ENCODE data around the gene NOS1AP.

Gene NOS1AP

DNA sequence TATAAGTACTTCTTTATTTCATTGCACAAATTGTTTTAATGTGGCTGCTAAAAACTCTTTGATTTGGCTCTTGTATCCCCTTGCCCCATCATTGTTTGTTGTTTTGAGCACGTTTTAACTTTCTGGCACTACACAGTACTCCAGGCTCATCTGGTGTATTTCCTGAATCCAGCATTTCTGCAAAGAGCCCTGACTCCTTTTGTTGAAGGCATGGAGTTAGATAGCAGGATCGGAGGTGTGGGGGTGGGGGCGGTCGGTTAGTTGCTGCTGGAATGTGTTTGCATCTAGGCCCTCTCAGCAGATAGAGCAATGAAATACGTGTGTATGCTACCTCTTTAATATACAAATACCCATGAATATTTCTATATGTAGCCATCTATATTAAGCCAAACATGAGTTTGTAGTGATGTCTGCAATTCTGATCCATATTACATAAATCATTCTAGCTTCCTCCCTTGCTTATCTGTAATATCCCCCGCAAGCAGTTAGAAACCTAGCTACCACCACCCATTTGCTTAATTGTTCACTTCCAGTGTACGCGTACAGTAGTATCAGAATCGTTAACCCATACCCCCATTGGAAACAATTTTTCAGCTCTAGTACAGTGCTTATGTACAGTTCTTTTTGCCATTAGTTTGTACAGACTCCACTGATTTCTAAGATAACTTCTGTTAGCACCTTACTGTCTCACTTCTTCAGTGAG is 106.0 kb downstream of the NOS1AP start:
- TF ChIP-seq, protein P1, sequence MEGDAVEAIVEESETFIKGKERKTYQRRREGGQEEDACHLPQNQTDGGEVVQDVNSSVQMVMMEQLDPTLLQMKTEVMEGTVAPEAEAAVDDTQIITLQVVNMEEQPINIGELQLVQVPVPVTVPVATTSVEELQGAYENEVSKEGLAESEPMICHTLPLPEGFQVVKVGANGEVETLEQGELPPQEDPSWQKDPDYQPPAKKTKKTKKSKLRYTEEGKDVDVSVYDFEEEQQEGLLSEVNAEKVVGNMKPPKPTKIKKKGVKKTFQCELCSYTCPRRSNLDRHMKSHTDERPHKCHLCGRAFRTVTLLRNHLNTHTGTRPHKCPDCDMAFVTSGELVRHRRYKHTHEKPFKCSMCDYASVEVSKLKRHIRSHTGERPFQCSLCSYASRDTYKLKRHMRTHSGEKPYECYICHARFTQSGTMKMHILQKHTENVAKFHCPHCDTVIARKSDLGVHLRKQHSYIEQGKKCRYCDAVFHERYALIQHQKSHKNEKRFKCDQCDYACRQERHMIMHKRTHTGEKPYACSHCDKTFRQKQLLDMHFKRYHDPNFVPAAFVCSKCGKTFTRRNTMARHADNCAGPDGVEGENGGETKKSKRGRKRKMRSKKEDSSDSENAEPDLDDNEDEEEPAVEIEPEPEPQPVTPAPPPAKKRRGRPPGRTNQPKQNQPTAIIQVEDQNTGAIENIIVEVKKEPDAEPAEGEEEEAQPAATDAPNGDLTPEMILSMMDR (IDR thresholded peaks at IDR 0.05), result no peak
- intact Hi-C loops (cut with DNase I; ENCODE audit: low total_unique reads), result no loop called here
- H3K4me3 ChIP-seq, result no peak overlapping the region

DNA sequence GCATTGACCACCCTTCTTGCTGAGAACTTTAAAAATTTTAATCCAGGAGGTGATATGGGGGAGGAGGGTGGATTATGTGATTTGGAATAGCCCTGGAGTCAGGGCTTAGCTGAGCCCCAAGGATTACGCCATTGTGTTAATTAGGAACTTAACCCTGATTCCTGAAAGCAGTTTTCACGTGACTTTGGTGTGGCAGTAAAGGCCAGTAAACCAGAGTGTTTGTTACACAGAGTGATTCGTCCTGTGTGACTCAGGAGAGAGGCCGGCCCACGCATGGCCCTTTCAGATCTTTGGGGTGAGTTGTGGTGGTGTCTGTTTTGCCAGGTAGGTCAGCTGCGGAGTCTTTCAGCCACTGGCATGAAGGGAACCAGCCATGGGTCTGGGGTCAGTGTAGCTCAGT is 107.6 kb downstream of the NOS1AP start:
- Histone ChIP-seq H3K4me3 (no peak overlapping the region), H3K27ac (no peak overlapping the region), H3K27me3 (no peaks in the 10 kb centered on the region), H3K36me3 (no peaks in the 10 kb centered on the region), H3K9me3 (no peaks in the 10 kb centered on the region), H3K4me1 (no peaks in the 10 kb centered on the region)
- intact Hi-C loops (cut with DNase I; ENCODE audit: low total_unique reads), result no loop called here
- no peak for DNase-seq
- TF ChIP-seq, protein P1 (IDR thresholded peaks at IDR 0.05), result no peak

More for the DNA sequence above, 106.0 kb downstream of the NOS1AP start:
- Histone ChIP-seq H3K36me3 (no peaks in the 10 kb centered on the region), H3K27ac (no peak overlapping the region), H3K27me3 (no peaks in the 10 kb centered on the region), H3K9me3 (no peaks in the 10 kb centered on the region), H3K4me1 (no peaks in the 10 kb centered on the region)
- DNase-seq, result no peak

DNA sequence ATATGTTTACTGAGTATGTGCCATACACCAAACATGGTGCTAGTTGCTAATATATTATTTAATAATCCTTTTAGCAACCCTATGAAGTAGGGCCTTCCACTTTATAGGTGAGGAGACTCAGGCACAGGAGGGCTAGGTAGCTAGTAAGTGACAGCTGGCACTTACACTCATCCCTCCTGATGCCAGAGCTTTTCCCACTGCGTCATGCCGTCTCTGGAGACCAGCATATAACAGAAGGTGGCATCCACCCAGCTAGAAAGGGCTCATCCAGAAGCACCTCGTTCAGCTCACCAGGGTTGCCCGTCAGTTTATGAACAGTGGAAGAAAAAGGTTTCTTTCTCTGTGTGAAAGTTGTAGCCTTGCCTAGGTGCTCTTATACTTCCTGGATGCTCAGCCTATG is 108.9 kb downstream of the NOS1AP start:
- H3K9me3 ChIP-seq, result no peaks in the 10 kb centered on the region
- no peaks in the 10 kb centered on the region for H3K4me1 ChIP-seq
- no peak for DNase-seq
- no peak overlapping the region for H3K4me3 ChIP-seq
- no peaks in the 10 kb centered on the region for H3K36me3 ChIP-seq
- TF ChIP-seq, protein P1 (IDR thresholded peaks at IDR 0.05), result no peak
- H3K27me3 ChIP-seq, result no peaks in the 10 kb centered on the region
- intact Hi-C loops (cut with DNase I; ENCODE audit: low total_unique reads), result no loop called here
- H3K27ac ChIP-seq, result no peak overlapping the region

DNA sequence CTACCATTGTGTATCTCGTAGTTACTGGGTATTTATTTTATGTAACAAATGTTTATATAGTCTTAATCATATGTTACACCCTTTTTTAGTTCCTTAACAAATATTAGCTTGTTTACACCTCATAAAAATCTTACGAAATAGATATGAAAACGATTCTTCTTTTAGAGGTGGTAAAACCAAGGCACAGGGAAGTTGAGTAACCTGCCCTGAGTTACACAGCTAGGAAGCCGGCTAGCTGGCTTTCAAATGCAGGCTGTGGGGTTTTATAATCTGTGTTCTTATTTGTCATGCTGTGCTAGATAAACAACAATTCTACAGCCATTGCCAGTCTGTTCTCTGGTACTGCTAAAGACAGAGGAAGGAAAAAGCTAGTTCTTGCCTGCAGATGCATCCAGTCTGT is 109.6 kb downstream of the NOS1AP start:
- TF ChIP-seq, protein P1 (IDR thresholded peaks at IDR 0.05), result no peak
- Histone ChIP-seq H3K27ac (no peak overlapping the region), H3K4me3 (no peak overlapping the region), H3K4me1 (no peaks in the 10 kb centered on the region), H3K27me3 (no peaks in the 10 kb centered on the region), H3K9me3 (no peaks in the 10 kb centered on the region), H3K36me3 (no peaks in the 10 kb centered on the region)
- intact Hi-C loops (cut with DNase I; ENCODE audit: low total_unique reads), result no loop called here
- DNase-seq, result no peak

DNA sequence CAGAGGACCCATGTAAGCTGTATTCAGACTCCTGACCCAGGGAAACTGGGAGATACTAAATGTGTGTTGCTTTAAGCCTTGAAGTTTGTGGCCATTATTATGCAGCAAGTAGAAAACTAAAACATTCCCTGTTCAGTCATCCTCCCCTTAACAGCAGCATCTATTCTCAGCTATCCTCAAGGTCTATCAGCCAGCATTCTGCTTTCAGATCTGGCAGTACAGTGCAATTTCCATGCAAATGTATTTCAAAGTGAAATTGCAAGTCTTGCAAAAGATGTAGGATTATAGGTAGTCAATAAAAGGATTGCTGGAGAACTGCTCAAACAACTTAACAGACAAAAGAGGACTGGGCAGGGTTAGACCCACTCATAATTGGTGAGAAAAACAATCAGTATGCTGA is 111.3 kb downstream of the NOS1AP start:
- Histone ChIP-seq H3K27me3 (no peaks in the 10 kb centered on the region), H3K36me3 (no peaks in the 10 kb centered on the region), H3K4me1 (peaks cover 0 to under 1% (median 0%) of the 10 kb centered on the region in 4 donors), H3K9me3 (no peaks in the 10 kb centered on the region), H3K4me3 (no peak overlapping the region), H3K27ac (no peak overlapping the region)
- no peak for DNase-seq
- TF ChIP-seq, protein P1 (IDR thresholded peaks at IDR 0.05), result no peak
- intact Hi-C loops (cut with DNase I; ENCODE audit: low total_unique reads), result no loop called here

All from tibial artery (tissue), 4 donors.